LNCaP clone FGC (cell line): Measurements from ENCODE around the gene KMT5B.

Experiments used
- DNase-seq: peaks from one replicate; pipeline ENCODE4 v3.0.0-alpha.2; 2011; ENCODE audit warnings: low read depth
- H3K4me3 ChIP-seq: 2 replicates; pipeline ENCODE4 v1.5.1; 2011; ENCODE audit warnings: mild to moderate bottlenecking, low read depth, low read length, control low read depth
- TF ChIP-seq, protein P1 (sequence below): IDR thresholded peaks from 2 replicates; pipeline ENCODE4 v1.5.1; 2012; ENCODE audit warnings: mild to moderate bottlenecking; ENCODE audit not compliant: control insufficient read depth, insufficient read depth; ENCODE audit errors: extremely low read depth

The KMT5B gene

DNA sequence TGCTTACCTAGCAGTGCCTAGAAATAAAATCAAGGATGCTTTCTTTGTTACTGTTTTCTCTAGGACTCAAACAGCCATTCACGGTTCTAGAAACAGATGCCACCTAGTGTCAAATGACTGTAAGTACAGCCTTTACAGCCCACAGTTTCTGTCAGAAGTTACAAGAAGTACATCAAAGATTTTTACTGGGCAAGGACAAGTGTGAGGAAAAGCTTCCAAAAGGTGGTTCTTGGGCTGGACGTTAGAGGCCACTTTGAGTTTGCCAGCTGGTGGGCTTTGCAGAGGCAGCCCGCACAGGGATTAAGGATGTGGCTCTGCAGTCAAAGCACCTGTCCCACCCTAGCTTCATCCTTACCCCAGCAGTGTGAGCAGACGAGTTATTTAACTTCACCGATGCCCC, 6.9 kb downstream of the KMT5B start:
- TF ChIP-seq, protein P1, sequence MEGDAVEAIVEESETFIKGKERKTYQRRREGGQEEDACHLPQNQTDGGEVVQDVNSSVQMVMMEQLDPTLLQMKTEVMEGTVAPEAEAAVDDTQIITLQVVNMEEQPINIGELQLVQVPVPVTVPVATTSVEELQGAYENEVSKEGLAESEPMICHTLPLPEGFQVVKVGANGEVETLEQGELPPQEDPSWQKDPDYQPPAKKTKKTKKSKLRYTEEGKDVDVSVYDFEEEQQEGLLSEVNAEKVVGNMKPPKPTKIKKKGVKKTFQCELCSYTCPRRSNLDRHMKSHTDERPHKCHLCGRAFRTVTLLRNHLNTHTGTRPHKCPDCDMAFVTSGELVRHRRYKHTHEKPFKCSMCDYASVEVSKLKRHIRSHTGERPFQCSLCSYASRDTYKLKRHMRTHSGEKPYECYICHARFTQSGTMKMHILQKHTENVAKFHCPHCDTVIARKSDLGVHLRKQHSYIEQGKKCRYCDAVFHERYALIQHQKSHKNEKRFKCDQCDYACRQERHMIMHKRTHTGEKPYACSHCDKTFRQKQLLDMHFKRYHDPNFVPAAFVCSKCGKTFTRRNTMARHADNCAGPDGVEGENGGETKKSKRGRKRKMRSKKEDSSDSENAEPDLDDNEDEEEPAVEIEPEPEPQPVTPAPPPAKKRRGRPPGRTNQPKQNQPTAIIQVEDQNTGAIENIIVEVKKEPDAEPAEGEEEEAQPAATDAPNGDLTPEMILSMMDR: peak; percentile 66
- H3K4me3 ChIP-seq: no peak overlapping the region
- peak; percentile 48 for DNase-seq

DNA sequence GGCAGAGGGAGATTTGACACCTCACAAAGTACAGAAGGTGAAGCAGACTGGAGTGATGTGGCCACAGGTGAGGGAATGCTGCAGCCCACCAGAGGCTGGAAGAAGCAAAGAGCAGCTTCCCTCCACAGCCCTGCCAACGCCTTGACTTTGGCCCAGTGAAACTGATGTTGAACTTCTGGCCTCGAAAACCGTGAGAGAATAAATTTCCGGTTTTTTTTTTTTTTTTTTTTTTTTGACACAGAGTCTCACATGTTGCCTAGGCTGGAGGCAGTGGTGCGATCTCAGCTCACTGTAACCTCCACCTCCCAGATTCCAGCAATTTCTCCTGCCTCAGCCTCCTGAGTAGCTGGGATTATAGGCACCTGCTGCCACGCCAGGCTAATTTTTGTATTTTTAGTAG, 8.7 kb downstream of the KMT5B start:
- H3K4me3 ChIP-seq: no peak overlapping the region
- DNase-seq: no peak
- TF ChIP-seq, protein P1: no peak

DNA sequence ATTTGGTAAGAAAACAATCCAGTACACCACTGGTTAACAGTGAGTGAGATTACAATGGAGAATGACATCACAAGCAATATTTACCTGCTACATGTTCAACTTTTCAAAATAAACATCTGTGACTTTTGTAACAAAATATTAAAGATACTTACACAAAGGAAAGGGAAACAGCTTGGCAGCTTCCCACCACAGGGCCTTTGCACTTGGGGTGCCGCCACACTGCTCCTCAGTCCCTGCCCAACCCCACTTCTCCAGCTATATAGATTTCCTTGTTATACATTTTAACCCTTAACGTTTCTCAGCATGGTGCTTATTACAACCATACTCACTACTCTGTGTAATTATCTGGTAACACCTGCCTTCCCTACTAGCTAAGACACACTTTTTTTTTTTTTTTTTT, 10.9 kb downstream of the KMT5B start:
- no peak for DNase-seq
- TF ChIP-seq, protein P1: no peak
- no peak overlapping the region for H3K4me3 ChIP-seq

DNA sequence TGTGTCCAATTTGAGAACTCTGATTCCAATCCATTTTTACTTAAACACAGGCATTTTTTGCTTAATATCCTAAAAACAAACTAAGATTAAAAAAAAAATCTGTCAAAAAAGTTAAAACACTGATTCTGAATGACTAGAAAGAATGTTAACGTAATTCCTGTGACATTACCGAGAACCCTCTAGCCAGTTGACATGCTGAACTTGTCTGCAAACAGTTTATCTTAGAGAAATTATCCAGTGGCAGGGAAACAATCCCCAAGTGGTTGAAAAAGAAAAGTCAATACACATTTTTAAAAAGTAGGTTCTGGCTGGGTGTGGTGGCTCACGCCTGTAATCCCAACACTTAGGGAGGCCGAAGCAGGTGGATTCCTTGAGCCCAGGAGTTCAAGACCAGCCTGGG, 11.6 kb downstream of the KMT5B start:
- no peak for DNase-seq
- no peak overlapping the region for H3K4me3 ChIP-seq
- TF ChIP-seq, protein P1: no peak

DNA sequence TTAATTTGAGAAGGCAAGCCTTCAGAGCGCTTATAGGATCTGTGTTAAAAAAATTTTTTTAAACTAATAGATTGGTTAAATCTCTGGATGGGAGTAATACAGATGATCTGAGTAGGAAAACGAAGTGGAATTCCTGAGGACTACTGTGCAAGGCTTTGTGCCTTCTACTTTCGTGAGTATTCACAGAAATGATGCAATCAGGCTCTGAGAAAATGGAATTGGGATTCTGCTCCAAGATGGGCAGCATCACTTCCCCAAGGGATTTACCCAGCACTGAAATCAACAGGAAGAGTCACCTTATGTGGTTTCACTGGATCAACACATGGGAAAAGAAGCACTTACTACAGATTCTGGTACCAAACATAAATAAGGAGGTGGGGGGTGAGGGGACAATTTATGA, 12.5 kb downstream of the KMT5B start:
- DNase-seq: no peak

DNA sequence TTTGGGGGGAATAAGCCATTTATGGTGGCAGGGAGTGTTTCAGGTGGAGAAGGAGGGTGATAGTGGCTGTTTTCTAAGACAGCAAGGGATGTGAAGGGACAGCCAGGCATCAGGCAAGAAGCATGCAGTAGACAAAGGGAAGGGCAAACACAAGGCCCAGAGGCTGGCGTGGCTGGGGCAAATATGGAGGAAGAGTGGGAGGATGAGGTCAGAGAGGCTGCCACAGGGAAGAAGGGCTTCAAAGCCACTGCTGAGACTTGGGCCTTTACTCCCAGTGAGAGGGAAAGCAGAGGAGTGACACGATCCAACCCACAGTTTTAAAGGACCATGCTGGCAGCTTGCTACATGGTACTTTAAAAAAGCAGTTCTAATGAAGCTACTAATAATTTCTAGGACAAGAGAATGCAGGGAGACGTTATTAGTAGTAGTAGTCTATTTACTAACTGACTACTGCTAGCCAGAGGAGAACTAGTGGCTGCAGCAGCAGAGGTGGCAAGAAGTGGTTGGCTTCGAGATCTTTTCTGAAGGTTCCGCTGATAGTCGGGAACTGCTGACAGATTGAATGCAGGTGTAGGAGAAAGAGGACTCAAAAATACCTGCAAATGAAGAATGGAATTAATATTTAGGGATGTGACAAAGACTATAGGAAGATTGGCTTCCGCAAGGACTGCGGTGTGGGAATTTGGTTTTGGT, 13.7 kb downstream of the KMT5B start:
- TF ChIP-seq, protein P1: no peak
- no peak overlapping the region for H3K4me3 ChIP-seq
- DNase-seq: no peak

More for the DNA sequence above, 12.5 kb downstream of the KMT5B start:
- TF ChIP-seq, protein P1: no peak
- H3K4me3 ChIP-seq: no peak overlapping the region

DNA sequence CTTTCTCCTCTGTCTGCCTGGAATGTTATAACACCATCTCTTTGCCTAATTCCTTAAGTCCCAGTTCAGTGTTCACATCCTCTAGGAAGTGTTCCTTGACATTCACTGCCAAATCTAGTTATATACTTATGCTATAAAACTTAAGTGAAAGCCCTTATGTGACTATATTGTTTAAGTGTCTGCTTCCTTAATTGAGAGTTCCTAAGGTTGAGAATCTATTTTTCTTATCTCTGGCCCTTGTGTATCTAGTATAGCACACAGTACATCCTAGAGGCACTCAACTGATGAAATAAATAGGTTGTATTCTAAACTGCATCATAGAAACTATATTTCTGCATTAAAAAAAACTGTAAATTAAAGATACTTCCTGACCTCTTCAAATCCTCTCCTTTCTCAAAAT, 16.9 kb downstream of the KMT5B start:
- no peak overlapping the region for H3K4me3 ChIP-seq
- TF ChIP-seq, protein P1: no peak
- no peak for DNase-seq
